ENCODE measurements around the gene SLC9A5.

SLC9A5 gene

DNA sequence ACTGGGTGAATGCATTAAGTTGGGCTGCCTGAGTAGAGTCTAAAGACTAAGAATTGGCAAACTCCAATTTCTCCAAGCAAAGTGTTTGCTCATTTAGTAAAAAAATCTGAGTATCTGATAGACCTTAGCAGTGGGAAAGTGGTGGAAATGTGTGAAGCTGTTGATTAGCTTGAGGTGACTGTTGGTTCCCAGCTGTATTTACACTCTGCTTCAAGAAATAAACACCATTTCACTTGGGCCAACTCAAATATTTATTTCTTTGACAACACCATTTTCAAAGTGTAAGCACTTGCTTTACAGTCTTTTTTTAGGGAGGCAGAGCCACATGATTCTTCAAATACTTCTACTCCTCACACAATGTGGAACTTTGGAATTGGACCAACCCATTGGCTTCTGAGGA lies 69.1 kb downstream of the SLC9A5 start:
- no peak for DNase-seq

Measured in activated gamma-delta T cell treated with Interleukin-2 at 50 U/mL for 16 hours (primary cell).